Gastrocnemius medialis (tissue), 4 donors: ENCODE data around the gene ZNF556.

Experiments
- CTCF ChIP-seq, 5 experiments: fragments of 450-650 bp in 3 of 5; fragments of 200-600 bp in 2 of 5; sonication (generic) in 2 of 5; IDR thresholded peaks in 4 of 5; conservative IDR thresholded peaks in 1 of 5; 1 replicate in 4 of 5; 2 replicates in 1 of 5; pipeline ENCODE4 v1.5.1; 2016 to 2019; ENCODE audit warnings: antibody characterized with exemption in 5 of 5, mild to moderate bottlenecking in 3 of 5, moderate library complexity in 3 of 5
- POLR2A ChIP-seq, 2 donors: fragments of 450-650 bp; IDR thresholded peaks; one replicate each; pipeline ENCODE4 v1.6.1; 2017; ENCODE audit warnings: antibody characterized with exemption in 2 of 2, mild to moderate bottlenecking in 2 of 2, moderate library complexity in 2 of 2

- no peak for TF ChIP-seq CTCF (IDR thresholded peaks at IDR 0.05 in 4 of 5, conservative IDR thresholded peaks at IDR 0.05 in 1 of 5)
- TF ChIP-seq POLR2A (IDR thresholded peaks at IDR 0.05) = no peak
These were observed 50.4 kb downstream of the ZNF556 start for GRCh38 chr19:2917275-2918184.
